HG03025 (cell line): ENCODE results near the gene FUZ.

ENCODE experiments used
- ATAC-seq: cut with Tn5 transposase; IDR thresholded peaks from one replicate; pipeline ENCODE4 v1.9.1; 2021; ENCODE audit warnings: mild to moderate bottlenecking, moderate library complexity; ENCODE audit not compliant: unreplicated experiment, low FRiP score

FUZ gene

GRCh38 chr19:49787746-49788145, 25.3 kb downstream of the FUZ start:
- no peak for ATAC-seq

GRCh38 chr19:49786376-49786820, 26.7 kb downstream of the FUZ start:
- no peak for ATAC-seq

- no peak for ATAC-seq
Measured at GRCh38 chr19:49782515-49782914, 30.6 kb downstream of the FUZ start.

GRCh38 chr19:49781394-49781793, 31.7 kb downstream of the FUZ start:
- ATAC-seq: no peak

GRCh38 chr19:49780861-49781260, 32.2 kb downstream of the FUZ start:
- ATAC-seq: no peak

GRCh38 chr19:49779731-49780555, 33.1 kb downstream of the FUZ start:
- no peak for ATAC-seq

GRCh38 chr19:49776371-49776764, 36.7 kb downstream of the FUZ start:
- ATAC-seq: no peak

GRCh38 chr19:49775742-49776370, 37.2 kb downstream of the FUZ start:
- no peak for ATAC-seq

GRCh38 chr19:49774969-49775368, 38.1 kb downstream of the FUZ start:
- ATAC-seq: no peak

- ATAC-seq: no peak
Measured at GRCh38 chr19:49773663-49774350, 39.3 kb downstream of the FUZ start.

GRCh38 chr19:49772850-49773432, 40.2 kb downstream of the FUZ start:
- no peak for ATAC-seq

- no peak for ATAC-seq
Measured at GRCh38 chr19:49771674-49772139, 41.4 kb downstream of the FUZ start.

GRCh38 chr19:49770529-49770928, 42.6 kb downstream of the FUZ start:
- no peak for ATAC-seq

GRCh38 chr19:49767967-49768581, 45.0 kb downstream of the FUZ start:
- ATAC-seq: no peak

- no peak for ATAC-seq
Measured at GRCh38 chr19:49767381-49767780, 45.7 kb downstream of the FUZ start.

GRCh38 chr19:49766930-49767299, 46.2 kb downstream of the FUZ start, which contains the start of gene AP2A1:
AP2A1 (plus strand) TSS chr19:49767001; CDS start chr19:49767134, 133 bp downstream.
- ATAC-seq: no peak

GRCh38 chr19:49766007-49766929, 46.8 kb downstream of the FUZ start:
- peak; percentile 91 for ATAC-seq

GRCh38 chr19:49764341-49764740, 48.8 kb downstream of the FUZ start:
- ATAC-seq: no peak

GRCh38 chr19:49763230-49763629, 49.9 kb downstream of the FUZ start, which contains the start of gene TSKS:
TSKS (minus strand) TSS chr19:49763306; CDS start chr19:49763247, 59 bp downstream.
- no peak for ATAC-seq
